T-helper 1 cell treated with Interleukin-12 subunit alpha and Interleukin-12 subunit beta and Interleukin-4 antibody, amounts not matched to agents 30 ng/mL and 1 ng/mL, for 36 hours (primary cell): ENCODE measurements around the gene CARD11. TPM values are rescaled to one million over a fixed set of nuclear protein-coding genes. Genes with fewer than 3 reads are reported as not detected.
"Not testable (repeated sequence)": the region's sequence is repeated elsewhere in the genome, so short reads cannot be mapped to it uniquely, and the experiment has no call there.

Source experiments
- intact Hi-C: fragments of 100-400 bp; cut with micrococcal nuclease; formaldehyde crosslinking; loops from one replicate; pipeline ENCODE4 v1.15.1; 2024
- total RNA-seq: library from RNA; stranded (reverse); gene quantifications from 2 replicates; pipeline ENCODE4 v1.2.3, GENCODE V29; 2022

Gene CARD11
- total RNA-seq, 1 donor from 2014 or later = 143 TPM

GRCh38 chr7:3065724-3066143, 22.1 kb upstream of the CARD11 start:
- intact Hi-C loops = loop anchor here (1.0 to 5.0 kb wide), 2 partner anchors 90 to 308 kb away; no protein-coding TSS in a partner anchor

- intact Hi-C loops = no loop called here
Observed at GRCh38 chr7:3064067-3064466, 20.4 kb upstream of the CARD11 start.

GRCh38 chr7:3063016-3063753, 19.5 kb upstream of the CARD11 start:
- intact Hi-C loops = loop anchor here (1.0 to 2.0 kb wide), 9 partner anchors 20 to 198 kb away; partner anchors contain the start of gene CARD11

- intact Hi-C loops = no loop called here
Observed at GRCh38 chr7:3057066-3057420, 13.4 kb upstream of the CARD11 start.

GRCh38 chr7:3056234-3057065, 12.8 kb upstream of the CARD11 start:
- intact Hi-C loops = no loop called here

GRCh38 chr7:3055626-3056025, 12.0 kb upstream of the CARD11 start:
- intact Hi-C loops = no loop called here

- intact Hi-C loops = loop anchor here (1.0 to 5.0 kb wide), 12 partner anchors 20 to 419 kb away; partner anchors contain the start of gene SDK1
Observed at GRCh38 chr7:3042861-3043489, 692 bp downstream of the CARD11 start.

GRCh38 chr7:3041986-3042675, 1.5 kb downstream of the CARD11 start:
- intact Hi-C loops = loop anchor here (2.0 to 5.0 kb wide), 5 partner anchors 85 to 283 kb away; partner anchors contain the start of gene SDK1

- intact Hi-C loops = loop anchor here (5.0 kb wide), 3 partner anchors 82 to 263 kb away; partner anchors contain the start of gene SDK1
Observed at GRCh38 chr7:3039787-3040186, 3.9 kb downstream of the CARD11 start.

GRCh38 chr7:3038011-3038410, 5.7 kb downstream of the CARD11 start:
- intact Hi-C loops = not testable (repeated sequence)

GRCh38 chr7:3037259-3037658, 6.4 kb downstream of the CARD11 start:
- intact Hi-C loops = no loop called here

- intact Hi-C loops = no loop called here
Observed at GRCh38 chr7:3034591-3035150, 9.0 kb downstream of the CARD11 start.

- intact Hi-C loops = no loop called here
Observed at GRCh38 chr7:3033581-3033980, 10.1 kb downstream of the CARD11 start.

GRCh38 chr7:3033136-3033535, 10.5 kb downstream of the CARD11 start:
- intact Hi-C loops = no loop called here

- intact Hi-C loops = no loop called here
Observed at GRCh38 chr7:3032256-3032655, 11.4 kb downstream of the CARD11 start.

GRCh38 chr7:3029138-3029537, 14.5 kb downstream of the CARD11 start:
- intact Hi-C loops = loop anchor here (5.0 kb wide), 1 partner anchor 47 kb away; no protein-coding TSS in a partner anchor

- intact Hi-C loops = loop anchor here (5.0 kb wide), 1 partner anchor 46 kb away; no protein-coding TSS in a partner anchor
Observed at GRCh38 chr7:3028758-3029093, 14.9 kb downstream of the CARD11 start.

- intact Hi-C loops = loop anchor here (5.0 kb wide), 1 partner anchor 46 kb away; no protein-coding TSS in a partner anchor
Observed at GRCh38 chr7:3028071-3028757, 15.5 kb downstream of the CARD11 start.

GRCh38 chr7:3027005-3027845, 16.4 kb downstream of the CARD11 start:
- intact Hi-C loops = loop anchor here (5.0 kb wide), 1 partner anchor 45 kb away; no protein-coding TSS in a partner anchor
